ENCODE measurements around the gene GLRX2.
A peak's percentile ranks its signal among the peaks of the same experiment; 100 is the strongest.
"Not testable (repeated sequence)": the region's sequence is repeated elsewhere in the genome, so short reads cannot be mapped to it uniquely, and the experiment has no call there.

GLRX2 gene

GRCh38 chr1:193104907-193105820 lies at the start of gene GLRX2:
Gene GLRX2 (minus strand): TSS chr1:193105414. CDS start chr1:193105382, 32 bp downstream.
- no peak for FAIRE-seq

- no peak for FAIRE-seq
These were observed 39.8 kb upstream of the GLRX2 start for GRCh38 chr1:193144999-193145398.

- FAIRE-seq: peak; percentile 14
These were observed 39.2 kb upstream of the GLRX2 start for GRCh38 chr1:193144361-193144938.

- peak; percentile 96 for FAIRE-seq
These were observed 38.1 kb upstream of the GLRX2 start for GRCh38 chr1:193143285-193143684.

- FAIRE-seq: no peak
These were observed 37.2 kb upstream of the GLRX2 start for GRCh38 chr1:193142409-193142808.

GRCh38 chr1:193141804-193142203 lies 36.6 kb upstream of the GLRX2 start:
- no peak for FAIRE-seq

GRCh38 chr1:193140254-193140653 lies 35.0 kb upstream of the GLRX2 start:
- no peak for FAIRE-seq

- FAIRE-seq: no peak
These were observed 26.1 kb upstream of the GLRX2 start for GRCh38 chr1:193131266-193131860.

- no peak for FAIRE-seq
These were observed 20.2 kb upstream of the GLRX2 start for GRCh38 chr1:193125369-193125768.

- no peak for FAIRE-seq
These were observed 18.5 kb upstream of the GLRX2 start for GRCh38 chr1:193123751-193124150.

- FAIRE-seq: peak; percentile 74
These were observed 16.7 kb upstream of the GLRX2 start, which contains the start of gene CDC73 for GRCh38 chr1:193121616-193122593. Gene CDC73 (plus strand): TSS chr1:193122031. CDS start chr1:193122201, 170 bp downstream.

- no peak for FAIRE-seq
These were observed 15.5 kb upstream of the GLRX2 start for GRCh38 chr1:193120604-193121166.

- FAIRE-seq: no peak
These were observed 13.9 kb upstream of the GLRX2 start for GRCh38 chr1:193118803-193119730.

GRCh38 chr1:193118194-193118593 lies 13.0 kb upstream of the GLRX2 start:
- no peak for FAIRE-seq

GRCh38 chr1:193117167-193117566 lies 12.0 kb upstream of the GLRX2 start:
- FAIRE-seq: not testable (repeated sequence)

- no peak for FAIRE-seq
These were observed 10.5 kb upstream of the GLRX2 start for GRCh38 chr1:193115629-193116227.

GRCh38 chr1:193114485-193115095 lies 9.4 kb upstream of the GLRX2 start:
- FAIRE-seq: no peak

GRCh38 chr1:193113992-193114332 lies 8.7 kb upstream of the GLRX2 start:
- FAIRE-seq: no peak

- FAIRE-seq: no peak
These were observed 8.2 kb upstream of the GLRX2 start for GRCh38 chr1:193113258-193113991.

Data from A204.1 (cell line).